GM12801 (cell line): Measurements from ENCODE around the gene ARHGAP26.

Experiments
- TF ChIP-seq, protein P1 (sequence below): IDR thresholded peaks from one replicate; pipeline ENCODE4 v1.5.1; 2011; ENCODE audit warnings: control low read depth; ENCODE audit not compliant: insufficient read length; ENCODE audit errors: extremely low read depth

The ARHGAP26 gene

DNA sequence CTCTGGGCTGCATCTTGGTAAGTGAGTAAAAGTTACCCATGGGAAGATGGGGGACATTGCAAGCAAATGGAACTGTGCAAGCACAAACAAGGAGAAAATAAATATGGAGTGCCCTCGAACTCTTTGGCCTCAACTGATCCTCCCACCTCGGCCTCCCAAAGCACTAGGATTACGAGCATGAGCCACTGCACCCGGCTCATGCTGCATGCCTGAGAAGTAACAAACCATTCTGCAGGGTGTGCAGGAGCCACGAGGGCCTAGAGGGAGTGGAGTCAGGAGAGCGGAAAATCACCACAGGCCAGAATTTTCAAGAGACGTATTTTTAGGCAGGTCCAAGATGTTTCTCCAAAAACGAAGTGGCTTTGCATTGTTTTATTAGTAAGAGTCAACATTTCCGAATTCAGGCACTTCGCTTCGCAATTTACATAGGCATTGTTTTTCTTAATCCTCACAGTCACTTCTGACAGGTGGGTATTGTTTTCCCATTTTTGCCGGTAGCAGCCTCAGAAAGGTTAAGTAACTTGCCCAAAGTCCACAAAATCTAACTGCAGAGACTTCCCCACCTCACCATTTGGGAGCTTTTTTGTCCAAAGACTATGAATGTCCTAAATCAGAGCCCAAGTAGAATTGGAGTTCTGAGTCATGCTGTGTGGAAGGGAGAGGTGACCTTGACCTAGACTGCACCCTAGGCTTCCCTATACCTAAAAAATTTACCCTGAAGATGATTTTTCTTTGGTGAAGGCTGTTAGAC, 403.1 kb downstream of the ARHGAP26 start:
- TF ChIP-seq, protein P1, sequence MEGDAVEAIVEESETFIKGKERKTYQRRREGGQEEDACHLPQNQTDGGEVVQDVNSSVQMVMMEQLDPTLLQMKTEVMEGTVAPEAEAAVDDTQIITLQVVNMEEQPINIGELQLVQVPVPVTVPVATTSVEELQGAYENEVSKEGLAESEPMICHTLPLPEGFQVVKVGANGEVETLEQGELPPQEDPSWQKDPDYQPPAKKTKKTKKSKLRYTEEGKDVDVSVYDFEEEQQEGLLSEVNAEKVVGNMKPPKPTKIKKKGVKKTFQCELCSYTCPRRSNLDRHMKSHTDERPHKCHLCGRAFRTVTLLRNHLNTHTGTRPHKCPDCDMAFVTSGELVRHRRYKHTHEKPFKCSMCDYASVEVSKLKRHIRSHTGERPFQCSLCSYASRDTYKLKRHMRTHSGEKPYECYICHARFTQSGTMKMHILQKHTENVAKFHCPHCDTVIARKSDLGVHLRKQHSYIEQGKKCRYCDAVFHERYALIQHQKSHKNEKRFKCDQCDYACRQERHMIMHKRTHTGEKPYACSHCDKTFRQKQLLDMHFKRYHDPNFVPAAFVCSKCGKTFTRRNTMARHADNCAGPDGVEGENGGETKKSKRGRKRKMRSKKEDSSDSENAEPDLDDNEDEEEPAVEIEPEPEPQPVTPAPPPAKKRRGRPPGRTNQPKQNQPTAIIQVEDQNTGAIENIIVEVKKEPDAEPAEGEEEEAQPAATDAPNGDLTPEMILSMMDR, result no peak

DNA sequence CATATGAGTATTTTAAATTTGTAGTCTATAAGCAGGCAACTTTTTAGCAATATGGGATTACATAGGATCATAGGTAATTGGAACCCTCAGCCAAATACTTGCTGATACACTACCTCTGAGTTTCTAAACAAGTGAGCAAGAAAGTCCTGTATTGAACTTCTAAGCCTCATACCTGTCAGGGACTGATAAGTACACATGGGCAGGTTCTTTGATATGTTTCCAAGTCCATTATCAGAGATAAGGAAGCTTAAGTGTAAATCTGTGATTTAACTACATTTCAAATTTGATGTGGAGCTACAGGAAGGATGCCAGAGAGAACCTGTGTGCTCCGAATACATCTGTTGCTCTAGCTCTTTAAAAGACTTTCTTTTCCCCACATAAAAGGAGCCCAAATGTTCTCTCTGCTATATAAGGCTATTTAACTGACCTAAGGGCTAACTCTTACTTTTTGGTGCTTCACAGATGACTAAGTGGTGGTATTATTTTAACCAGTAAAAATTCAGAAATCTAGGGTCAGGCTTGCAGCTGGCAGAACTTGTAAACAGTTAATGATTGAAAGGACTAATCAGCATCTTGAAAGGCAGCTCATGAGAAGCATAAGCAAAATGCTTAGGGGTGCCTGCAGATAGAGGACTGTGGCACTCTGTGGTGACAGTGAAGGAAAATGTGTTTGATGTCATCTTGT, 404.7 kb downstream of the ARHGAP26 start:
- TF ChIP-seq, protein P1, result no peak

DNA sequence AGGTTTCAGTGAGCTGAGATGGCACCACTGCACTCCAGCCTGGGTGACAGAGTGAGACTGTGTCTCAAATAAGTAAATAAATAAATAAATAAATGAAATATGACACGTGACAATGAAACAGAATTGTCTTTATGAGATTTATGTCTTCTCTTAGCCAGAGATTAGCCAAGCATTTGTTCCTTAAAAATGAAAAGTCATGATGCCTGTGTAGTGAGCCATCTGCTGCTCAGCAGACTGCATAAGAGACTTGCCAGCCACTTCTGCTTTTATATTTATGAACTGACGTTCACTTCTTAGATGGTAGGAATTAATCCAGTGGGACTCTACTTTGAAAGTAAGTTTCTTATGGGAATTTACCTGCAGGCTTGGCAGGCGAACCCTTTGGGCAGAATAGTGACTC, 405.9 kb downstream of the ARHGAP26 start:
- TF ChIP-seq, protein P1, result no peak

DNA sequence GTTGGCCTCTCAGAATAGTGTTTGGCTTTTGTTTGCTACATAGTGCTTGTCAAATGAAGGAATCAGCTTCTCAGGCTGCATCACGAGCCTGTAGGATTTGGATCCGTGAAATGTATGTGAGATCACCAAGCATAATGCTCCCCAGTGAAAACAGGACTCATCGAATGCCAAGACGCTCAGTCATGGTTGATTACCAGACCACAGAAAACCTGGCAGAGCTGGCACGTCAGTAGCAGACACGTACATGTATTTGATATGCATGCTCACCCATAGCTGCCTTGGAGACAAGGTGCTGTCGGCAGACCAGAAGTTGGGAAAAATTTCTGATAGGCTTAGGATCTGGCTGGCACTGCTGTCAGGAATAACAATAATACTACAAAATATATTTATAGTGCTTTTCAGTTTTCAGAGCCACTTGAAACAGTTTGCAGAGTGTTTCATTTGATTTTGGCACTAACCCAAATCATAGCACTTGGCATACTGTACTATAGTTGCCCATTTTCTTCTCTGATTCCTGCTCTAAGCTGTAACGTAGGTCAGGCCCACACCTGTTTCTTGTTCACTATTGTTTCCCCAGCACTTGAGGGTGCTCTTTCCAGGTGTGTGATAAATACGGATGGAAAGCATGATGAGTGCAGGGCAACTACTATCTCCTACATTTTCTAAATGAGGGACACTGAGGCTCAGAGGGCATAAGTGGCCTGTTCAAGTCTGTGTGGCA, 407.2 kb downstream of the ARHGAP26 start:
- TF ChIP-seq, protein P1, result no peak

DNA sequence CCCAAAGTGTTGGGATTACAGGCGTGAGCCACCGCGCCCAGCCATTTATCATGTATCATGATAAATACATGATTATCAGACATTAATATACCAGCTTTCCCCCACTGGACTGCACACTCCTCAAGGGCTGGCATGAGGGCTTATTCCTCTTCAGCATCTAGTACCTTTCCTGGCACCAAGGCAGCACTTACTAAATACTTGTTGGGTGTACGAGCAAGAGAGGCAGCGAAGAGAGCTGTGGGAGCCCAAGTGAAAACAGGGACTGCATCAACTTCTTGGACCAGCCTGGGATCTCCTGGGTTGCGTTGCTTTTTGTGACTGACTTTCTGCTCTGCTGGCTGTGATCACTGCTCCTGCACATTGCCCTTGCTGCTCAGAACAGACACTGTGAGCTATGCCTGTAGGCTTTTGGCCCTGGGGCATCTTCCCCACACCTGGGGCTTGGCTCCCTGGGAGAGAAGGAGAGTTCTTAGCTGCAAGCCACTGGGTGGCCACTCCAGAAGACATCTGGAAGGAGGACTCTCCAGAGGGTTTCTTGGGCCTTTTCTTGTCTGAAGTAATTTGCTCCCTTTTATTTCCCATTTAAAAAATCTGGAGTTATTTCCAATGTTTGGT, 409.1 kb downstream of the ARHGAP26 start:
- TF ChIP-seq, protein P1, result no peak

DNA sequence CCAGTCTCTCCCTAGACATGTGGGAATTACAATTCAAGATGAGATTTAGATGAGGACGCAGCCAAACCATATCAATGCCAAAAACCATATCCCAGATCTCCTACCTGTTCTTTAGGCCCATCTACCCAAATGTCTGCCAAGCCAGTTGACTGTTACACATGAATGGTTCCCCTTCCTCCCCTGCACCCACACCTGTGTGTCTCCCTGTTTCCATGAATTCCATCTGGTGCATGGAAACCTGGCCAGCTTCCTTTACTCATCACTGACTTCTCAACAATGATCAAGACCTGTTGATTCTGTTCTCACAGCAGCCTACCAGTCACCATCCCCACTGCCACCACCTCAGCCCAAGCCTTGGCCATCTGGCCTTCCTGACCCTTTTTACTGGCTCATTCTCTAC, 410.6 kb downstream of the ARHGAP26 start:
- TF ChIP-seq, protein P1, result no peak

DNA sequence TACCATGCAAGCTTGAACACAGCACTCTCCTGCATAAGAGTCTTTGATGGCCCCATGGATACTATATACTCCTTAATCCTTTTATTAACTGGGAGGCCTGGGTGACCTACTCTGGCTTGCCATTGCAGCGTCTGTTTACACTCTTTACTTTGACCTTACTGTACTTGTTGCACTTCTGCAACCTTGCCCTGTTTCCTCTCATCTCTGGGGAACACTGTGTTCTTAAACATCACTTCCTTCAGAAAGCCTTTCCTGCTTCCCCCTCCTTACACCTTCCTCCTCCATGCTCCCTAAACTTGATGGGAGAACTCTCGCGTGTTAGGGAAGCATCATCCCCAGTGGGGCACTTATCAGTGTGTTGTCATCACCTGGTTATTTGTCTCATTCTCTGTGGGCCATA, 411.0 kb downstream of the ARHGAP26 start:
- TF ChIP-seq, protein P1, result no peak
